Vagina (tissue), 2 donors: ENCODE measurements around the gene FADS2.
A peak's percentile ranks its signal among the peaks of the same experiment; 100 is the strongest.

ENCODE experiments used
- POLR2A ChIP-seq, 2 donors: fragments of 450-650 bp; IDR thresholded peaks; one replicate each; pipeline ENCODE4 v1.6.1; 2017; ENCODE audit warnings: antibody characterized with exemption in 2 of 2, mild to moderate bottlenecking in 2 of 2, moderate library complexity in 2 of 2
- POLR2AphosphoS5 ChIP-seq, 2 donors: sonication (generic); formaldehyde crosslinking; IDR thresholded peaks; one replicate each; pipeline ENCODE4 v1.9.0; 2017; ENCODE audit warnings: antibody characterized with exemption in 2 of 2, mild to moderate bottlenecking in 2 of 2, low read depth in 1 of 2; ENCODE audit not compliant: insufficient read depth in 1 of 2
- TF ChIP-seq, protein P1 (sequence below), 3 experiments: fragments of 450-650 bp in 2 of 3; fragments of 200-600 bp in 1 of 3; sonication (generic) in 1 of 3; IDR thresholded peaks; one replicate each; pipeline ENCODE4 v1.5.1; 2017 to 2019; ENCODE audit warnings: antibody characterized with exemption in 3 of 3, mild to moderate bottlenecking in 2 of 3, moderate library complexity in 2 of 3

DNA sequence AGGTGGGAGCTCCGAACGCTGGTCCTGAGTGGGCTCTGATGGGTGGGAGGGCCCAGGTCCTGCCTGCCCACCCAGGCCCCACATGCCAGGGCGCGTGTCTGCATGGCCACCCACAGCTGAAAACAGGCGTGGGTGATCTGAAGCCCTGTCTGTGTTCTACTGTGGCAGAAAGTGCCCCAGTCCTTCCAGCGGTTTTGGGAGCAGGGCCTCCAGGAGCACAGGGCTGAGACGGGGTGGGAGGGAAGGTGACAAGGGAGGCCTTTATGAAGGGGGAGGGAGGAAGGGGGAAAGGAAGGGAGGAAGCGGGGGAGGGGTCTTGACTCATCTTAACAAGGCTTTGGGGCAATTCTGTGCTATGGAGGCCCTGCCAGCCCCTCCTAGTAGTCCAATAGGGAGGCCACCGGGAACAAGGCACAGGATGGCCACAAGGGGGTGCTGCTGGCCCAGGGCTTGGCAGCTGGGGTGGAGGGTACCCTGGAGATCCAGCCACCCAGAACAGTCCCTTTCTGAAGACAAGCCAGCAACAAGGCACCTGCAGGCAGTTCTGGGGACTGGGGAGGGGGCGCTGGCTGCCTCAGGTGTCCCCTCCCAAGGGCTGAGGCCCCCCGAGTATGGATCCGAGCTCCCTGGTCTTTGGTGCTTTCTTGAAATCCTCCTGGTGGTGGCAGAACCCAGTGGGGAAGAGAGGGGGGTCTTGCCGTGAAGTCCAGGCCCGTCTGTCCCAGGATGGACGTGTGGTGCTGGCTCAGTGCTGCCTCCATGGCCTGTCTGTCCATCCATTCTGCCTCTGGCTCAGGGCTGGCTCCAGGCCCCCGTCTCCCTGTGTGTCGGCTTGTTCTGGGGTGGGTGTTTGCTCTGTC lies 69.5 kb downstream of the FADS2 start:
- TF ChIP-seq, protein P1, sequence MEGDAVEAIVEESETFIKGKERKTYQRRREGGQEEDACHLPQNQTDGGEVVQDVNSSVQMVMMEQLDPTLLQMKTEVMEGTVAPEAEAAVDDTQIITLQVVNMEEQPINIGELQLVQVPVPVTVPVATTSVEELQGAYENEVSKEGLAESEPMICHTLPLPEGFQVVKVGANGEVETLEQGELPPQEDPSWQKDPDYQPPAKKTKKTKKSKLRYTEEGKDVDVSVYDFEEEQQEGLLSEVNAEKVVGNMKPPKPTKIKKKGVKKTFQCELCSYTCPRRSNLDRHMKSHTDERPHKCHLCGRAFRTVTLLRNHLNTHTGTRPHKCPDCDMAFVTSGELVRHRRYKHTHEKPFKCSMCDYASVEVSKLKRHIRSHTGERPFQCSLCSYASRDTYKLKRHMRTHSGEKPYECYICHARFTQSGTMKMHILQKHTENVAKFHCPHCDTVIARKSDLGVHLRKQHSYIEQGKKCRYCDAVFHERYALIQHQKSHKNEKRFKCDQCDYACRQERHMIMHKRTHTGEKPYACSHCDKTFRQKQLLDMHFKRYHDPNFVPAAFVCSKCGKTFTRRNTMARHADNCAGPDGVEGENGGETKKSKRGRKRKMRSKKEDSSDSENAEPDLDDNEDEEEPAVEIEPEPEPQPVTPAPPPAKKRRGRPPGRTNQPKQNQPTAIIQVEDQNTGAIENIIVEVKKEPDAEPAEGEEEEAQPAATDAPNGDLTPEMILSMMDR (IDR thresholded peaks at IDR 0.05) = peak; percentile 76 to 91 (median 87)
- TF ChIP-seq POLR2A (IDR thresholded peaks at IDR 0.05) = no peak
- TF ChIP-seq POLR2AphosphoS5 (IDR thresholded peaks at IDR 0.05; ENCODE audit: insufficient read depth in 1 of 2, low read depth in 1 of 2) = no peak
